ENCODE results near the gene BRF1.

The BRF1 gene

DNA sequence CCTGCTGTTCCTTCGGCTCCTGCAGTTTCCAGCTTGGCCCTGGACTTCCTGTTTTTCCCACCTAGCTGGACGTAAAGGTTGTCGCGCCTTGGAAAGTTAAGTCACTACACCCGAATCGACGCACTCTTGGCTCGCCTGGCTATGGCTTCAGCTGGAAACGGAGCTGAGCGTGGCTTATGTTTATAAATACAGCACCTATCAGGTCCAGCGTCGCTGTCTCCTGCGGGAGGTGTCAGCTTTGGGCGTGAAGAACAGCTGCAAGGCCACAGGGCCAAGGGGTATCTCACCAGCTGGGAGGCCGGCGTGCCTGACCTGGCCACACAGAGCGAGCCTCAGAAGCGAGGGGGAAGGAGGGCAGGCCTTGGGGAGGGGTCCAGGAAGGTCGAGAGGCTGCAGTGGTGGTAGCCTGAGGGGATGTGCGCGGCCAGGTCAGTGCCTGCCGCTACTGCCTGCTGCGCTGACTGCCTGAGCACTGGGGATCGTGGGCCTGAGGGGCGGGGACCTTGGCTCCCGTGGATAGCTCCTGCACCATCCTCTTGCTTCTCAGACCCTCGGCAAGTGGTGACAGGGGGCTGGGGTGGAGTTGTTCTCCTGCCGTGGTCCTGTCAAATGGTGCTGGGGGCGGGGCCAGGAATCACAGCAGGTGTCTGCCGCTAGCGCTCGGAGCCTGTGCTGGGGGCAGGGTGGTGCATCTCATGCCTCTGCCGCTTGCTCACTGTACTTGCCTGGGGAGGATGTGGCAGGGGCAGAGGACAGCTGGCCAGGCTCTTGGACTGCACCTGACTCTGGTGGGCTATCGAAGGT is 26.3 kb upstream of the BRF1 start:
- no peak overlapping the region for H3K4me3 ChIP-seq (ENCODE audit: control insufficient read depth, low read depth, low read length)
- no peak for TF ChIP-seq CTCF (conservative IDR thresholded peaks at IDR 0.05; ENCODE audit: control insufficient read depth, insufficient read depth, low read depth, low read length)
- no peak for DNase-seq (ENCODE audit: low read depth)

DNA sequence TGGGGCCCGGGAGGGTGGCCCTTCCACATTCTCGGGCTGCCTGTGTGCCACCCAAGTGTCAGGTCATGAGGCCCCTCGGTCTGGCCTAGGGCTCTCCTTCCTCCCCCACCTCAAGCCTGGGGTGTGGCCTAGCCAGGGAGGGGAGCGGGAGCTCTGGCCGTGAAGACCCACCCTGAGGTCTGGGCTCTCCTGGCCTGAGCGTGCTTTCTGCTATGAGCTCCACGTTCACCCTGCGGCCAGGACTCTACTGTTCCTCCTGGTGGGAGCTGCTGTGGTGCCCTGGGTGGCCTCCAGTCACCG is 25.7 kb upstream of the BRF1 start:
- H3K4me3 ChIP-seq (ENCODE audit: control insufficient read depth, low read depth, low read length) = no peak overlapping the region
- TF ChIP-seq CTCF (conservative IDR thresholded peaks at IDR 0.05; ENCODE audit: control insufficient read depth, insufficient read depth, low read depth, low read length) = no peak
- DNase-seq (ENCODE audit: low read depth) = no peak

GRCh38 chr14:105325716-105326567 is 25.1 kb upstream of the BRF1 start:
- no peak for DNase-seq (ENCODE audit: low read depth)
- no peak overlapping the region for H3K4me3 ChIP-seq (ENCODE audit: control insufficient read depth, low read depth, low read length)
- no peak for TF ChIP-seq CTCF (conservative IDR thresholded peaks at IDR 0.05; ENCODE audit: control insufficient read depth, insufficient read depth, low read depth, low read length)

DNA sequence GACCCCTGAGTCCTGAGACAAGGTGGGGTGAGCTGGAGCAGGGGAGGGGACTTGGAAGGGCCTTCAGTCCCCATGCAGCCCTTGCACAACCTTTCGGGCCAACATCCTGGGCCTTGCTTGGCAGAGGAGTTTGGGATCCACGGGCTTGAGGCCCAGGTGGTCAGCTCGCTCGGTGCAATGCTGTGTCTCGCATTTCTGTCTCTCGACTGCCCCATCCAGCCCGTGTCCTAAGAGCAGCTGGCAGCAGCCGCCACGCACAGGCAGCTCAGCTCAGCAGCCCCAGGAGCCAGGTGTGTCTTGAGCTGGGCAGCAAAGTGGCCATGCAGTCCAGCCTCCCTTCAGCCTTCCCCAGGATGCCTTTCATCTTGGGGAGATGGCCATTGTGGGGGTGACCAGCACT is 24.5 kb upstream of the BRF1 start:
- H3K4me3 ChIP-seq (ENCODE audit: control insufficient read depth, low read depth, low read length) = no peak overlapping the region
- no peak for TF ChIP-seq CTCF (conservative IDR thresholded peaks at IDR 0.05; ENCODE audit: control insufficient read depth, insufficient read depth, low read depth, low read length)
- no peak for DNase-seq (ENCODE audit: low read depth)

- TF ChIP-seq CTCF (conservative IDR thresholded peaks at IDR 0.05; ENCODE audit: control insufficient read depth, insufficient read depth, low read depth, low read length) = no peak
These were observed 24.1 kb upstream of the BRF1 start for GRCh38 chr14:105324871-105325270.

DNA sequence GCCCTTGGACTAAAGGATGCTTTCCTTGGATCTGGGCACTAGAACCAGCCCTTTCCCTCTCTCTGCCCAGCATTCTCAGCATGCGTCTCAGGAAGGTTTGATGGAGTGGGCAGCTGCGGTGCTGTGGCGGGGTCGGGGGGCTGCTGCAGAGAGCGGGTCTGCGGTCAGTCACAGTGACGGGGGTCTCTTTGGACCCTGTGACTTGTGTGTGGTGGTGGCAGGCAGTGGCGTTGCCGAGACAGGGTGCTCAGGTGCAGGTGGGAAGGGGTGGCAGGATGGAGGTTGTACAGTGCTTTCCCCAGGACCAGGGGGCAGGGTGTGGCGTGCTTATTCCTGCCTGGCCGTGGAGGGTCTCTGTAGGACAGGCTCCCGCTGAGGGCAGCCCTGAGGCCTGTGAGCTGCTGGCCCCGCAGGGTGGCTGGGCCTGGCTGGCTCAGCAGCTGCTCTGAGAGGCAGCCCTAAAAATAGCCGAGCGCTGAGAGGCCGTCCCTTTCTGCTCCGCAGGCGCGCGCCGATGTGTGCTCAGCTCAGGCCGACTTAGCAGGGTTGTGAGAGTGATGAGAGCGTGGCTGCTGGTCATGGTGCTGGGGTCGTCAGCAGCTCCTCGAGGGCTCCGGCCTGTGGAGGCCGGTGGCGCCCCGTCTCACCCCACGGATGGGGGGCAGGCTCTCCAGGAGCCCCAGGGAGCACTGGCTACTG is 23.4 kb upstream of the BRF1 start:
- no peak for DNase-seq (ENCODE audit: low read depth)
- TF ChIP-seq CTCF (conservative IDR thresholded peaks at IDR 0.05; ENCODE audit: control insufficient read depth, insufficient read depth, low read depth, low read length) = no peak
- H3K4me3 ChIP-seq (ENCODE audit: control insufficient read depth, low read depth, low read length) = no peak overlapping the region

More at GRCh38 chr14:105324871-105325270, 24.1 kb upstream of the BRF1 start:
- DNase-seq (ENCODE audit: low read depth) = no peak
- H3K4me3 ChIP-seq (ENCODE audit: control insufficient read depth, low read depth, low read length) = no peak overlapping the region

Data from fibroblast of mammary gland (primary cell).